Measurements from ENCODE around the gene PROM1. TPM values are rescaled to one million over a fixed set of nuclear protein-coding genes. Genes with fewer than 3 reads are reported as not detected.

The PROM1 gene
- total RNA-seq, 1 donor from 2014 or later = 2.9 TPM

- Histone ChIP-seq H3K9me3 (replicated peaks) (no peaks in the 10 kb centered on the region), H3K4me1 (peaks cover 37% of the 10 kb centered on the region), H3K27ac (replicated peaks) (peak overlapping the region; percentile 47), H3K27me3 (ENCODE audit: low read depth) (no peaks in the 10 kb centered on the region), H3K4me3 (no peak overlapping the region), H3K36me3 (no peaks in the 10 kb centered on the region)
- intact Hi-C loops (cut with micrococcal nuclease) = no loop called here
- no peak for DNase-seq
- TF ChIP-seq, protein P1, sequence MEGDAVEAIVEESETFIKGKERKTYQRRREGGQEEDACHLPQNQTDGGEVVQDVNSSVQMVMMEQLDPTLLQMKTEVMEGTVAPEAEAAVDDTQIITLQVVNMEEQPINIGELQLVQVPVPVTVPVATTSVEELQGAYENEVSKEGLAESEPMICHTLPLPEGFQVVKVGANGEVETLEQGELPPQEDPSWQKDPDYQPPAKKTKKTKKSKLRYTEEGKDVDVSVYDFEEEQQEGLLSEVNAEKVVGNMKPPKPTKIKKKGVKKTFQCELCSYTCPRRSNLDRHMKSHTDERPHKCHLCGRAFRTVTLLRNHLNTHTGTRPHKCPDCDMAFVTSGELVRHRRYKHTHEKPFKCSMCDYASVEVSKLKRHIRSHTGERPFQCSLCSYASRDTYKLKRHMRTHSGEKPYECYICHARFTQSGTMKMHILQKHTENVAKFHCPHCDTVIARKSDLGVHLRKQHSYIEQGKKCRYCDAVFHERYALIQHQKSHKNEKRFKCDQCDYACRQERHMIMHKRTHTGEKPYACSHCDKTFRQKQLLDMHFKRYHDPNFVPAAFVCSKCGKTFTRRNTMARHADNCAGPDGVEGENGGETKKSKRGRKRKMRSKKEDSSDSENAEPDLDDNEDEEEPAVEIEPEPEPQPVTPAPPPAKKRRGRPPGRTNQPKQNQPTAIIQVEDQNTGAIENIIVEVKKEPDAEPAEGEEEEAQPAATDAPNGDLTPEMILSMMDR (IDR thresholded peaks at IDR 0.05; ENCODE audit: borderline replicate concordance) = no peak
These were observed 32.2 kb upstream of the PROM1 start for GRCh38 chr4:16116019-16116418.

GRCh38 chr4:16114546-16114945, 30.7 kb upstream of the PROM1 start:
- intact Hi-C loops (cut with micrococcal nuclease) = no loop called here
- TF ChIP-seq, protein P1 (IDR thresholded peaks at IDR 0.05; ENCODE audit: borderline replicate concordance) = no peak

DNA sequence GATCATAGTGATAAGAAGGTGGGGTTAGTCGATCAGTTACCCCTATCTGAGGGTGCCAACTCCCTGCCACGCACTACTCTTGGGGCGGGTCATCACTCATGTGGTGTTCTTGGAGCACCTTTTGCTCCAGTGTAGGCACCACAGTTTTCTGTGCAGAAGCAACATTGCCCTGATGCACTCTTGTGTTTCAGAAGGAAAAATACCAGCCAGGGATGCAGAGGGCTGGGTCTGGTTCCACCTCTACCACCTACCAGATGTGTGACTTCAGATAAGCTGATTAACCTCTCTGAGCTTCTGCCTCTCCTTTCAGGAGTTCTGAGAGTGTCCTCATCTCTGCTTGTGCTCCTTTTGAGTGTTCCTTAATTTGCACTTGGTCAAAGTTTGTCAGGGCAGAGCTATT, 29.9 kb upstream of the PROM1 start:
- Histone ChIP-seq H3K27me3 (ENCODE audit: low read depth) (no peaks in the 10 kb centered on the region), H3K9me3 (replicated peaks) (no peaks in the 10 kb centered on the region), H3K36me3 (no peaks in the 10 kb centered on the region), H3K27ac (replicated peaks) (no peak overlapping the region), H3K4me3 (no peak overlapping the region), H3K4me1 (peaks cover 33% of the 10 kb centered on the region)
- DNase-seq = no peak
- TF ChIP-seq, protein P1 (IDR thresholded peaks at IDR 0.05; ENCODE audit: borderline replicate concordance) = no peak
- intact Hi-C loops (cut with micrococcal nuclease) = no loop called here

More at GRCh38 chr4:16114546-16114945, 30.7 kb upstream of the PROM1 start:
- Histone ChIP-seq H3K27me3 (ENCODE audit: low read depth) (no peaks in the 10 kb centered on the region), H3K4me3 (no peak overlapping the region), H3K27ac (replicated peaks) (no peak overlapping the region), H3K9me3 (replicated peaks) (no peaks in the 10 kb centered on the region), H3K36me3 (no peaks in the 10 kb centered on the region), H3K4me1 (peaks cover 37% of the 10 kb centered on the region)
- DNase-seq = no peak

DNA sequence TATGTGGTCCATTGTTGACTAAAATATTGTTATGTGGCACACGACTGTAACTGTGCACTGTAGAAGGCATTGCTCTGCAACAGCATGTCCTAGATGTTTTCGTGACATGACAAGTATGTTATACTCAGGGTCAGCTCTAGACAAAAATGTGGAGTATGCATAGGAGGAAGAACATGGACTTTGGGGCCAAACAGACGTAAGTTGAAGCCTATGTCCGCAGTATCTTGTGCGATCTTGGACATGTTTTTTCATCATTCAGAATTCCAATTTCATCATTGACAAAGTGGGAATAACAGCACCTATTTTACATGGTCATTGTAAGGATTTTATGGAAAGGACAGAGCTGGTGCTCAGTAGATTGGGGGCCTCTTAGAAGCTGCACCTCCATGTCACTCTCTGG, 27.7 kb upstream of the PROM1 start:
- no peak for DNase-seq
- intact Hi-C loops (cut with micrococcal nuclease) = no loop called here
- Histone ChIP-seq H3K9me3 (replicated peaks) (no peaks in the 10 kb centered on the region), H3K27ac (replicated peaks) (no peak overlapping the region), H3K4me3 (no peak overlapping the region), H3K27me3 (ENCODE audit: low read depth) (no peaks in the 10 kb centered on the region), H3K4me1 (peaks cover 11% of the 10 kb centered on the region), H3K36me3 (no peaks in the 10 kb centered on the region)
- TF ChIP-seq, protein P1 (IDR thresholded peaks at IDR 0.05; ENCODE audit: borderline replicate concordance) = no peak

- intact Hi-C loops (cut with micrococcal nuclease) = no loop called here
- no peaks in the 10 kb centered on the region for H3K27me3 ChIP-seq (ENCODE audit: low read depth)
- no peaks in the 10 kb centered on the region for H3K36me3 ChIP-seq
- TF ChIP-seq, protein P1 (IDR thresholded peaks at IDR 0.05; ENCODE audit: borderline replicate concordance) = no peak
- peaks cover 5% of the 10 kb centered on the region for H3K4me1 ChIP-seq
- H3K27ac ChIP-seq (replicated peaks) = no peak overlapping the region
- DNase-seq = no peak
- H3K4me3 ChIP-seq = no peak overlapping the region
- no peaks in the 10 kb centered on the region for H3K9me3 ChIP-seq (replicated peaks)
These were observed 27.0 kb upstream of the PROM1 start for GRCh38 chr4:16110661-16111290.

All from left ventricle myocardium inferior (tissue), 1 donor.